ENCODE data around the gene RANBP3L. TPM values are rescaled to one million over a fixed set of nuclear protein-coding genes. Genes with fewer than 3 reads are reported as not detected.

RANBP3L gene
- total RNA-seq, 2 experiments from 2014 or later: not detected

- CTCF ChIA-PET: interaction anchor here (2.6 kb wide), 1 partner anchor 14 kb away, joined by 11 read pairs; no protein-coding TSS in a partner anchor
- peaks cover 15% of the 10 kb centered on the region for H3K27me3 Mint-ChIP-seq (ENCODE audit: low read depth)
- no peaks in the 10 kb centered on the region for H3K4me1 Mint-ChIP-seq (ENCODE audit: low read depth)
Measured at GRCh38 chr5:36279054-36279698, 22.5 kb downstream of the RANBP3L start.

GRCh38 chr5:36277521-36278176 is 24.1 kb downstream of the RANBP3L start:
- ChIA-PET POLR2A (no interaction called here), CTCF (interaction anchor here (0.8 to 2.6 kb wide), 3 partner anchors 12 to 222 kb away, joined by 3 to 11 read pairs (median 3); partner anchors contain the start of gene NADK2)
- peaks cover 10% of the 10 kb centered on the region for H3K27me3 Mint-ChIP-seq (ENCODE audit: low read depth)
- no peaks in the 10 kb centered on the region for H3K9me3 Mint-ChIP-seq (ENCODE audit: insufficient read depth)
- DNase-seq (no peak), ATAC-seq (no peak)
- no peaks in the 10 kb centered on the region for H3K36me3 Mint-ChIP-seq (ENCODE audit: low read depth)
- no peaks in the 10 kb centered on the region for H3K4me1 Mint-ChIP-seq (ENCODE audit: low read depth)
- no peak overlapping the region for H3K27ac Mint-ChIP-seq
- no peak overlapping the region for H3K4me3 Mint-ChIP-seq

More at GRCh38 chr5:36279054-36279698, 22.5 kb downstream of the RANBP3L start:
- Mint-ChIP-seq H3K4me3 (no peak overlapping the region), H3K36me3 (ENCODE audit: low read depth) (no peaks in the 10 kb centered on the region), H3K27ac (no peak overlapping the region), H3K9me3 (ENCODE audit: insufficient read depth) (no peaks in the 10 kb centered on the region)
- POLR2A ChIA-PET: no interaction called here
- ATAC-seq (no peak), DNase-seq (no peak)

- H3K27ac Mint-ChIP-seq: no peak overlapping the region
- no peaks in the 10 kb centered on the region for H3K36me3 Mint-ChIP-seq (ENCODE audit: low read depth)
- peaks cover 10% of the 10 kb centered on the region for H3K27me3 Mint-ChIP-seq (ENCODE audit: low read depth)
- H3K4me1 Mint-ChIP-seq (ENCODE audit: low read depth): no peaks in the 10 kb centered on the region
- ChIA-PET POLR2A (no interaction called here), CTCF (interaction anchor here (0.8 to 2.6 kb wide), 3 partner anchors 12 to 223 kb away, joined by 3 to 11 read pairs (median 3); partner anchors contain the start of gene NADK2)
- H3K9me3 Mint-ChIP-seq (ENCODE audit: insufficient read depth): no peaks in the 10 kb centered on the region
- H3K4me3 Mint-ChIP-seq: no peak overlapping the region
- no peak for ATAC-seq
- no peak for DNase-seq
Measured at GRCh38 chr5:36276864-36277263, 24.8 kb downstream of the RANBP3L start.

- H3K36me3 Mint-ChIP-seq (ENCODE audit: low read depth): no peaks in the 10 kb centered on the region
- no peak overlapping the region for H3K27ac Mint-ChIP-seq
- H3K4me1 Mint-ChIP-seq (ENCODE audit: low read depth): no peaks in the 10 kb centered on the region
- ATAC-seq (no peak), DNase-seq (no peak)
- H3K27me3 Mint-ChIP-seq (ENCODE audit: low read depth): peaks cover 12% of the 10 kb centered on the region
- H3K9me3 Mint-ChIP-seq (ENCODE audit: insufficient read depth): no peaks in the 10 kb centered on the region
- H3K4me3 Mint-ChIP-seq: no peak overlapping the region
- POLR2A ChIA-PET: no interaction called here
- CTCF ChIA-PET: interaction anchor here (1.4 to 2.0 kb wide), 2 partner anchors 9 to 27 kb away, joined by 3 to 6 read pairs; no protein-coding TSS in a partner anchor
Measured at GRCh38 chr5:36273809-36274526, 27.7 kb downstream of the RANBP3L start.

- peaks cover 10% of the 10 kb centered on the region for H3K27me3 Mint-ChIP-seq (ENCODE audit: low read depth)
- ATAC-seq (no peak), DNase-seq (no peak)
- H3K36me3 Mint-ChIP-seq (ENCODE audit: low read depth): no peaks in the 10 kb centered on the region
- ChIA-PET POLR2A (no interaction called here), CTCF (interaction anchor here (1.3 kb wide), 1 partner anchor 30 kb away, joined by 3 read pairs; no protein-coding TSS in a partner anchor)
- H3K9me3 Mint-ChIP-seq (ENCODE audit: insufficient read depth): no peaks in the 10 kb centered on the region
- H3K4me1 Mint-ChIP-seq (ENCODE audit: low read depth): no peaks in the 10 kb centered on the region
- no peak overlapping the region for H3K27ac Mint-ChIP-seq
- H3K4me3 Mint-ChIP-seq: no peak overlapping the region
Measured at GRCh38 chr5:36272136-36272690, 29.5 kb downstream of the RANBP3L start.

GRCh38 chr5:36270876-36271575 is 30.7 kb downstream of the RANBP3L start:
- Mint-ChIP-seq H3K4me1 (ENCODE audit: low read depth) (no peaks in the 10 kb centered on the region), H3K4me3 (no peak overlapping the region), H3K9me3 (ENCODE audit: insufficient read depth) (no peaks in the 10 kb centered on the region), H3K27me3 (ENCODE audit: low read depth) (peaks cover 10% of the 10 kb centered on the region), H3K36me3 (ENCODE audit: low read depth) (no peaks in the 10 kb centered on the region), H3K27ac (no peak overlapping the region)
- ChIA-PET CTCF (no interaction called here), POLR2A (no interaction called here)
- DNase-seq (no peak), ATAC-seq (no peak)

GRCh38 chr5:36270175-36270574 is 31.5 kb downstream of the RANBP3L start:
- no peak for DNase-seq
- H3K36me3 Mint-ChIP-seq (ENCODE audit: low read depth): no peaks in the 10 kb centered on the region

GRCh38 chr5:36269478-36269877 is 32.2 kb downstream of the RANBP3L start:
- Mint-ChIP-seq H3K27ac (no peak overlapping the region), H3K4me1 (ENCODE audit: low read depth) (no peaks in the 10 kb centered on the region), H3K4me3 (no peak overlapping the region), H3K9me3 (ENCODE audit: insufficient read depth) (no peaks in the 10 kb centered on the region), H3K36me3 (ENCODE audit: low read depth) (no peaks in the 10 kb centered on the region), H3K27me3 (ENCODE audit: low read depth) (peaks cover 7% of the 10 kb centered on the region)
- ATAC-seq (no peak), DNase-seq (no peak)
- ChIA-PET CTCF (no interaction called here), POLR2A (no interaction called here)

More at GRCh38 chr5:36270175-36270574, 31.5 kb downstream of the RANBP3L start:
- Mint-ChIP-seq H3K9me3 (ENCODE audit: insufficient read depth) (no peaks in the 10 kb centered on the region), H3K4me1 (ENCODE audit: low read depth) (no peaks in the 10 kb centered on the region), H3K4me3 (no peak overlapping the region), H3K27ac (no peak overlapping the region), H3K27me3 (ENCODE audit: low read depth) (peaks cover 8% of the 10 kb centered on the region)
- POLR2A ChIA-PET: no interaction called here
- CTCF ChIA-PET: no interaction called here
- ATAC-seq: no peak

- Mint-ChIP-seq H3K36me3 (ENCODE audit: low read depth) (no peaks in the 10 kb centered on the region), H3K27ac (no peak overlapping the region), H3K9me3 (ENCODE audit: insufficient read depth) (no peaks in the 10 kb centered on the region), H3K4me1 (ENCODE audit: low read depth) (no peaks in the 10 kb centered on the region), H3K4me3 (no peak overlapping the region), H3K27me3 (ENCODE audit: low read depth) (peaks cover 7% of the 10 kb centered on the region)
- no peak for ATAC-seq
- CTCF ChIA-PET: no interaction called here
- POLR2A ChIA-PET: no interaction called here
- no peak for DNase-seq
Measured at GRCh38 chr5:36267905-36268304, 33.8 kb downstream of the RANBP3L start.

- Mint-ChIP-seq H3K4me1 (ENCODE audit: low read depth) (no peaks in the 10 kb centered on the region), H3K4me3 (no peak overlapping the region), H3K36me3 (ENCODE audit: low read depth) (no peaks in the 10 kb centered on the region), H3K27ac (no peak overlapping the region), H3K27me3 (ENCODE audit: low read depth) (peaks cover 12% of the 10 kb centered on the region), H3K9me3 (ENCODE audit: insufficient read depth) (no peaks in the 10 kb centered on the region)
- ChIA-PET CTCF (interaction anchor here (1.2 to 2.3 kb wide), 11 partner anchors 8 to 432 kb away, joined by 4 to 13 read pairs (median 6); partner anchors contain the start of genes NADK2 and RANBP3L), POLR2A (no interaction called here)
- DNase-seq: no peak
- no peak for ATAC-seq
Measured at GRCh38 chr5:36264202-36264760, 37.4 kb downstream of the RANBP3L start.

GRCh38 chr5:36261186-36261585 is 40.5 kb downstream of the RANBP3L start:
- H3K9me3 Mint-ChIP-seq (ENCODE audit: insufficient read depth): no peaks in the 10 kb centered on the region
- ChIA-PET POLR2A (no interaction called here), CTCF (no interaction called here)
- DNase-seq (no peak), ATAC-seq (no peak)
- peaks cover 22% of the 10 kb centered on the region for H3K27me3 Mint-ChIP-seq (ENCODE audit: low read depth)
- H3K4me1 Mint-ChIP-seq (ENCODE audit: low read depth): no peaks in the 10 kb centered on the region
- H3K27ac Mint-ChIP-seq: no peak overlapping the region
- H3K36me3 Mint-ChIP-seq (ENCODE audit: low read depth): no peaks in the 10 kb centered on the region
- no peak overlapping the region for H3K4me3 Mint-ChIP-seq
